CD4-positive, alpha-beta T cell treated with Interleukin-4 for 1 hour (primary cell): Measurements from ENCODE around the gene PCAT6.

ENCODE experiments used
- DNase-seq, 2 donors: peaks; one replicate each; pipeline ENCODE4 v3.0.0-alpha.2; 2020 to 2022

PCAT6 gene

GRCh38 chr1:202852163-202852904 lies 41.6 kb downstream of the PCAT6 start:
- peak; percentile 18 to 35 for DNase-seq

GRCh38 chr1:202854787-202855186 lies 44.0 kb downstream of the PCAT6 start:
- DNase-seq = no peak

- no peak for DNase-seq
Measured at GRCh38 chr1:202856014-202856413, 45.3 kb downstream of the PCAT6 start.

- no peak for DNase-seq
Measured at GRCh38 chr1:202857136-202857610, 46.4 kb downstream of the PCAT6 start.

GRCh38 chr1:202858331-202858730 lies 47.6 kb downstream of the PCAT6 start:
- DNase-seq = no peak

GRCh38 chr1:202858789-202859414 lies 48.1 kb downstream of the PCAT6 start:
- no peak for DNase-seq

- peak in 1 of 2 donors; percentile 16 for DNase-seq
Measured at GRCh38 chr1:202860744-202861419, 50.1 kb downstream of the PCAT6 start.
